ENCODE results near the gene PARVB. TPM values are rescaled to one million over a fixed set of nuclear protein-coding genes. Genes with fewer than 3 reads are reported as not detected.

The PARVB gene
- total and polyA plus RNA-seq, 2 experiments from 2014 or later, result 10.2 to 11.2 TPM

- Histone ChIP-seq H4K20me1 (ENCODE audit: insufficient read depth, poor library complexity, severe bottlenecking) (no peaks in the 10 kb centered on the region), H3K36me3 (replicated peaks; ENCODE audit: insufficient read depth, low read depth) (no peaks in the 10 kb centered on the region), H3K9me2 (replicated peaks; ENCODE audit: insufficient read depth) (no peaks in the 10 kb centered on the region), H3K4me2 (no peak overlapping the region), H3K79me2 (no peaks in the 10 kb centered on the region), H3K27me3 (no peaks in the 10 kb centered on the region), H3K4me1 (ENCODE audit: insufficient read depth) (no peaks in the 10 kb centered on the region), H2AFZ (no peak overlapping the region), H3K4me3 (no peak overlapping the region), H3K27ac (no peak overlapping the region), H3K9me3 (ENCODE audit: low read depth) (no peaks in the 10 kb centered on the region)
- 91% methylated on average over 10 of the region's 10 CpGs for WGBS (ENCODE audit: low lambda C conversion rate, missing lambda C conversion rate)
- no peak for DNase-seq (ENCODE audit: low spot score)
- TF ChIP-seq EZH2 (IDR thresholded peaks at IDR 0.05; ENCODE audit: borderline replicate concordance), result no peak
These were observed 149.1 kb downstream of the PARVB start for GRCh38 chr22:44173154-44173553.

GRCh38 chr22:44175676-44176075, 151.6 kb downstream of the PARVB start:
- Histone ChIP-seq H3K4me3 (no peak overlapping the region), H3K4me1 (ENCODE audit: insufficient read depth) (no peaks in the 10 kb centered on the region), H3K36me3 (replicated peaks; ENCODE audit: insufficient read depth, low read depth) (no peaks in the 10 kb centered on the region), H4K20me1 (ENCODE audit: insufficient read depth, poor library complexity, severe bottlenecking) (no peaks in the 10 kb centered on the region), H3K79me2 (no peaks in the 10 kb centered on the region), H3K27ac (no peak overlapping the region), H3K27me3 (no peaks in the 10 kb centered on the region), H2AFZ (no peak overlapping the region), H3K9me3 (ENCODE audit: low read depth) (no peaks in the 10 kb centered on the region), H3K9me2 (replicated peaks; ENCODE audit: insufficient read depth) (no peaks in the 10 kb centered on the region), H3K4me2 (no peak overlapping the region)
- WGBS (ENCODE audit: low lambda C conversion rate, missing lambda C conversion rate), result 86% methylated on average over 7 of the region's 8 CpGs
- TF ChIP-seq CTCF (IDR thresholded peaks at IDR 0.05; ENCODE audit: poor library complexity), result no peak
- TF ChIP-seq EZH2phosphoT487 (IDR thresholded peaks at IDR 0.05; ENCODE audit: low read depth, severe bottlenecking, unreplicated experiment), result no peak
- TF ChIP-seq EZH2 (IDR thresholded peaks at IDR 0.05; ENCODE audit: borderline replicate concordance), result no peak
- no peak for DNase-seq (ENCODE audit: low spot score)

- H3K79me2 ChIP-seq, result no peaks in the 10 kb centered on the region
- WGBS (ENCODE audit: low lambda C conversion rate, missing lambda C conversion rate), result 65% methylated on average over 10 of the region's 10 CpGs
- H4K20me1 ChIP-seq (ENCODE audit: insufficient read depth, poor library complexity, severe bottlenecking), result no peaks in the 10 kb centered on the region
- H3K27ac ChIP-seq, result no peak overlapping the region
- no peak for TF ChIP-seq EZH2phosphoT487 (IDR thresholded peaks at IDR 0.05; ENCODE audit: low read depth, severe bottlenecking, unreplicated experiment)
- TF ChIP-seq CTCF (IDR thresholded peaks at IDR 0.05; ENCODE audit: poor library complexity), result no peak
- TF ChIP-seq EZH2 (IDR thresholded peaks at IDR 0.05; ENCODE audit: borderline replicate concordance), result no peak
- DNase-seq (ENCODE audit: low spot score), result no peak
- no peaks in the 10 kb centered on the region for H3K9me2 ChIP-seq (replicated peaks; ENCODE audit: insufficient read depth)
- no peak overlapping the region for H2AFZ ChIP-seq
- H3K9me3 ChIP-seq (ENCODE audit: low read depth), result no peaks in the 10 kb centered on the region
- H3K4me1 ChIP-seq (ENCODE audit: insufficient read depth), result no peaks in the 10 kb centered on the region
- no peak overlapping the region for H3K4me2 ChIP-seq
- H3K27me3 ChIP-seq, result no peaks in the 10 kb centered on the region
- H3K36me3 ChIP-seq (replicated peaks; ENCODE audit: insufficient read depth, low read depth), result no peaks in the 10 kb centered on the region
- H3K4me3 ChIP-seq, result no peak overlapping the region
These were observed 155.3 kb downstream of the PARVB start for GRCh38 chr22:44179196-44179988.

GRCh38 chr22:44179989-44180705, 156.0 kb downstream of the PARVB start:
- Histone ChIP-seq H2AFZ (no peak overlapping the region), H3K4me3 (no peak overlapping the region), H3K4me2 (no peak overlapping the region), H3K9me2 (replicated peaks; ENCODE audit: insufficient read depth) (no peaks in the 10 kb centered on the region), H4K20me1 (ENCODE audit: insufficient read depth, poor library complexity, severe bottlenecking) (no peaks in the 10 kb centered on the region), H3K27ac (no peak overlapping the region), H3K79me2 (no peaks in the 10 kb centered on the region), H3K27me3 (no peaks in the 10 kb centered on the region), H3K36me3 (replicated peaks; ENCODE audit: insufficient read depth, low read depth) (no peaks in the 10 kb centered on the region), H3K4me1 (ENCODE audit: insufficient read depth) (no peaks in the 10 kb centered on the region), H3K9me3 (ENCODE audit: low read depth) (no peaks in the 10 kb centered on the region)
- DNase-seq (ENCODE audit: low spot score), result no peak
- WGBS (ENCODE audit: low lambda C conversion rate, missing lambda C conversion rate), result 91% methylated on average over 6 of the region's 6 CpGs
- no peak for TF ChIP-seq CTCF (IDR thresholded peaks at IDR 0.05; ENCODE audit: poor library complexity)
- no peak for TF ChIP-seq EZH2phosphoT487 (IDR thresholded peaks at IDR 0.05; ENCODE audit: low read depth, severe bottlenecking, unreplicated experiment)
- no peak for TF ChIP-seq EZH2 (IDR thresholded peaks at IDR 0.05; ENCODE audit: borderline replicate concordance)
